ENCODE data around the gene CABLES2.
A peak's percentile ranks its signal among the peaks of the same experiment; 100 is the strongest.

CABLES2 gene

DNA sequence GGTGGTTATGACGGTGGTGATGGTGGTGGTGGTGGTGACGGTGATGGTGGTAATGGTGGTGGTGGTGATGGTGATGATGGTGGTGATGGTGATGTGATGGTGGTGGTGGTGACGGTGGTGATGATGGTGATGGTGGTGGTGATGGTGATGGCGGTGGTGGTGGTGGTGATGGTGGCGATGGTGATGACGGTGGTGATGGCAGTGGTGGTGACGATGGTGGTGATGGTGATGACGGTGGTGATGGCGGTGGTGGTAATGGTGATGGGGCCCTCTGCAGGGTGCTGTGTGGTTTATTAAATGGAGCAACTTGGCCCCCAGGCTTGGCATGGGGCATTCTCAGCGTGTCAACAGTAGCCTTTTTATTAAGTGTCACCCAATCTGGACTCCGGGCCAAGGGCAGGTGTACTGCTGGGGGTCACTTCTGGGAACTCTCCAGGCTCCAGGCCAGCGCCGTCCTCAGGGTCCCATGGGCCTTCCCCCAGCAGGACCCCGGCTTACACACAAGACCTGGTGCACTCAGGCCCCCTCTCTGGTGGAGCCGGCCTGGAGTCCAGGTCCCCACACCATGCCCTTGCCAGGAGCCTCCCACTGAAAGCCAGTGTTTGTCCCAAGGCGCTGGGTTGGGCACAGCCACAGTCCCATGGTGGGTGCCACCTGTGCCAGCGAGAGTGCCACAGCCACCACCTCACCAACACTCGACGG is 8.8 kb downstream of the CABLES2 start:
- H2AFZ ChIP-seq (ENCODE audit: low read length): no peak overlapping the region
- no peak overlapping the region for H3K9ac ChIP-seq (ENCODE audit: low read length)
- no peak overlapping the region for H3K4me3 ChIP-seq (ENCODE audit: low read depth, low read length, poor library complexity, severe bottlenecking)
- no peak overlapping the region for H3K4me2 ChIP-seq (ENCODE audit: low read length)
- no peaks in the 10 kb centered on the region for H4K20me1 ChIP-seq (ENCODE audit: insufficient read depth, low read length)
- H3K9me2 ChIP-seq (ENCODE audit: low read depth, low read length): no peaks in the 10 kb centered on the region
- H3K27ac ChIP-seq (ENCODE audit: low read depth, low read length, poor library complexity, severe bottlenecking): no peak overlapping the region
- TF ChIP-seq, protein P1, sequence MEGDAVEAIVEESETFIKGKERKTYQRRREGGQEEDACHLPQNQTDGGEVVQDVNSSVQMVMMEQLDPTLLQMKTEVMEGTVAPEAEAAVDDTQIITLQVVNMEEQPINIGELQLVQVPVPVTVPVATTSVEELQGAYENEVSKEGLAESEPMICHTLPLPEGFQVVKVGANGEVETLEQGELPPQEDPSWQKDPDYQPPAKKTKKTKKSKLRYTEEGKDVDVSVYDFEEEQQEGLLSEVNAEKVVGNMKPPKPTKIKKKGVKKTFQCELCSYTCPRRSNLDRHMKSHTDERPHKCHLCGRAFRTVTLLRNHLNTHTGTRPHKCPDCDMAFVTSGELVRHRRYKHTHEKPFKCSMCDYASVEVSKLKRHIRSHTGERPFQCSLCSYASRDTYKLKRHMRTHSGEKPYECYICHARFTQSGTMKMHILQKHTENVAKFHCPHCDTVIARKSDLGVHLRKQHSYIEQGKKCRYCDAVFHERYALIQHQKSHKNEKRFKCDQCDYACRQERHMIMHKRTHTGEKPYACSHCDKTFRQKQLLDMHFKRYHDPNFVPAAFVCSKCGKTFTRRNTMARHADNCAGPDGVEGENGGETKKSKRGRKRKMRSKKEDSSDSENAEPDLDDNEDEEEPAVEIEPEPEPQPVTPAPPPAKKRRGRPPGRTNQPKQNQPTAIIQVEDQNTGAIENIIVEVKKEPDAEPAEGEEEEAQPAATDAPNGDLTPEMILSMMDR (IDR thresholded peaks at IDR 0.05; ENCODE audit: low read length): no peak
- TF ChIP-seq EZH2 (IDR thresholded peaks at IDR 0.05; ENCODE audit: borderline replicate concordance, low read length): no peak
- no peaks in the 10 kb centered on the region; the same call in 1 of the 2 replicates for H3F3A ChIP-seq (ENCODE audit: insufficient read depth, low read length)
- H3K36me3 ChIP-seq (ENCODE audit: insufficient read depth, low read length): peaks cover 30% of the 10 kb centered on the region; the same call in 1 of the 2 replicates
- H3K4me1 ChIP-seq (ENCODE audit: insufficient read depth, low read length, severe bottlenecking): peaks cover 21% of the 10 kb centered on the region
- no peaks in the 10 kb centered on the region for H3K27me3 ChIP-seq (ENCODE audit: insufficient read depth, low read length)
- no peaks in the 10 kb centered on the region for H3K79me2 ChIP-seq (ENCODE audit: insufficient read depth, low read length)
- no peaks in the 10 kb centered on the region for H3K9me3 ChIP-seq (ENCODE audit: low read length)

DNA sequence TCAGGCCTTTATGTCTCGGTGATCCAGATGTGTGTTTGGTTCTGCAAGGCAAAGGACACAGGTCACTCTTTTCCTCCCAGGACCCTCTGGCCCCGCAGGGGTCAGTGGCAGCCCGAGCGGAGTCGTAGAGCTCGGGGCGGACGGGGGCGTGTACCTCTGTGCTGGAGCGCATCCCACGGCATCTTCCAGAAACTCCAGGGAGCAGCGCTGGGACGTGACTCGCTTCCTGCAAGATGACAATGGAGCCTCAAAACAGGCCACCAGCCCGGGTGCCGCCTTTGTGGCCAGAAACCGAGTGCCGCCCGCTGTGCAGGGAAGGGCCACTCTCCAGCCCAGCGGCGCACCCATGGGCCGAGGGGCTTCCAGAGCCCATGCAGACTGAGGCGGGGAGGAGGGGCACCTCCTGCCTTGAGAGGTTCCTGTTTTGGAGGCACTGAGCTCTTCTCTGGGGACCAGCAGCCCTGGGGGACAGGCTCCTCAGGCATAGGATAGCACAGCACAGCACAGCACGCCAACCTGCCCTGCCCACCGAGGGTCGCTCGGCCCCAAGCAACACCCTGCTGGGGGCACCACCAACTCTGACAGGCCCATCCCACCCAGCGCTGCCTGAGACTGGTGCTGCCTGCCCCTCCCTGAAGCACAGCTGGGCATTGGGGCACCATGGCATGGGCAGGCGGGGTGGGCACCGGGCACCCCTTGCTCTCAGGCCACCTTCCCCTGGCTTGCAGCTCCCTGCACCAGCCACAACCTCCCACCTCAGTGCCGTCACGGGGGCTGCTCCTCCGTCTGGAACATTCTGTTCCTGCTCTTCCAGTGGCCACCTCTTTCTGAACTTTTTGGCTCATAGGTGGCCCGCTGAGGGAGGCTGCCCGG is 10.5 kb downstream of the CABLES2 start:
- Histone ChIP-seq H3K27me3 (ENCODE audit: insufficient read depth, low read length) (no peaks in the 10 kb centered on the region), H4K20me1 (ENCODE audit: insufficient read depth, low read length) (no peaks in the 10 kb centered on the region), H3K27ac (ENCODE audit: low read depth, low read length, poor library complexity, severe bottlenecking) (no peak overlapping the region), H2AFZ (ENCODE audit: low read length) (no peak overlapping the region), H3K9me2 (ENCODE audit: low read depth, low read length) (no peaks in the 10 kb centered on the region), H3K4me3 (ENCODE audit: low read depth, low read length, poor library complexity, severe bottlenecking) (no peak overlapping the region), H3K79me2 (ENCODE audit: insufficient read depth, low read length) (no peaks in the 10 kb centered on the region), H3K4me1 (ENCODE audit: insufficient read depth, low read length, severe bottlenecking) (peaks cover 11% of the 10 kb centered on the region), H3K36me3 (ENCODE audit: insufficient read depth, low read length) (peaks cover 31% of the 10 kb centered on the region; the same call in 1 of the 2 replicates), H3K9ac (ENCODE audit: low read length) (no peak overlapping the region), H3F3A (ENCODE audit: insufficient read depth, low read length) (no peaks in the 10 kb centered on the region; the same call in 1 of the 2 replicates), H3K4me2 (ENCODE audit: low read length) (no peak overlapping the region), H3K9me3 (ENCODE audit: low read length) (no peaks in the 10 kb centered on the region)
- TF ChIP-seq EZH2 (IDR thresholded peaks at IDR 0.05; ENCODE audit: borderline replicate concordance, low read length): no peak
- TF ChIP-seq, protein P1 (IDR thresholded peaks at IDR 0.05; ENCODE audit: low read length): no peak

DNA sequence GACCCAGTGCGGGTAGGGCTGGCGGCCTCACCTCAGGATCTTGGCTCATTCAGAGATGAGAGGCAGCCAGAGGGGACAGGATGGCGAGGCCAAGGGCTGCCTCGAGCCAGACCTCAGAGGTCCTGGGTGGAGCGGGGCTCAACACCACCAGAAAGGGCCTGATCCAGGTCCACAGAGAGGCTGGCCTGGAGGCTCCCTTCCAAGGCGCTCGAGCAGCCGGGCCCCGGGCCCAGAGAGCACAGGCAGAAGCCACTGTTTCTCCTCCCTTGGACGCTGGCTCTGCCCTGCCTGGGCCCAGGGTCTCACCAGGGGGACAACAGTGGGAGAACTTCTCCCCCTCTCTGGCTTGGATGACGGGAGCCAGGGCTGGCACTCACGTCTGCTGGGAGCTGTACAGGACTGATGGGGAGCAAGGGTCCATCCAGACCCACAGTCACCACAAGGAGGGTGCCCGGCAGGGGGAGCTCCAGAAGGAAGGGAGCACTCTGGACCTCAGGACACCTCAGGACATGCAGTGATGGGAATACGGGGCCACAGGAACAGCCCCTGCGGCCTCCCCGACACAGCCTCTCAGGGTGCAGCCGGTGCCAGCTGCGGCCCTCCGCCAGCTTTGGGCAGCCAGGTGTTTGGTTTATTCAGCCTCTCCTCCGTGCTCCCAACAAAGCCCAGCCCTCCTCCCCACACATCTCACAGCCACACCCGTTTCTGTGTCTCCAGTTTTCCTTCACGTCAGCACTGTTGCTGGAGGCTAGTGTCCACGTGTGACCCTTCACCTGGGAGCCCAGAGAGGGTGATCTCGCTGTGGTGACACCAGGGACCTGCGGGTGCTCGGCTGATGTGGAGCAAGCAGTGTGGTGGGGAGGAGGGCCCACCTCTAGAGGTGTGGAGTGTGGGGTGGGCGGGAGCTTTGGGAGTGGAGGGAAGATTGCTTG is 11.5 kb downstream of the CABLES2 start:
- H2AFZ ChIP-seq (ENCODE audit: low read length): no peak overlapping the region
- H3K27ac ChIP-seq (ENCODE audit: low read depth, low read length, poor library complexity, severe bottlenecking): no peak overlapping the region
- no peak overlapping the region for H3K4me3 ChIP-seq (ENCODE audit: low read depth, low read length, poor library complexity, severe bottlenecking)
- no peaks in the 10 kb centered on the region for H3K79me2 ChIP-seq (ENCODE audit: insufficient read depth, low read length)
- H3F3A ChIP-seq (ENCODE audit: insufficient read depth, low read length): no peaks in the 10 kb centered on the region; the same call in 1 of the 2 replicates
- H4K20me1 ChIP-seq (ENCODE audit: insufficient read depth, low read length): no peaks in the 10 kb centered on the region
- peaks cover 41% of the 10 kb centered on the region; the same call in 1 of the 2 replicates for H3K36me3 ChIP-seq (ENCODE audit: insufficient read depth, low read length)
- TF ChIP-seq, protein P1 (IDR thresholded peaks at IDR 0.05; ENCODE audit: low read length): peak; percentile 33; the same call in 1 of the 2 replicates
- no peak for TF ChIP-seq EZH2 (IDR thresholded peaks at IDR 0.05; ENCODE audit: borderline replicate concordance, low read length)
- H3K9me3 ChIP-seq (ENCODE audit: low read length): no peaks in the 10 kb centered on the region
- no peak overlapping the region for H3K9ac ChIP-seq (ENCODE audit: low read length)
- no peak overlapping the region for H3K4me2 ChIP-seq (ENCODE audit: low read length)
- peaks cover under 1% of the 10 kb centered on the region for H3K4me1 ChIP-seq (ENCODE audit: insufficient read depth, low read length, severe bottlenecking)
- no peaks in the 10 kb centered on the region for H3K27me3 ChIP-seq (ENCODE audit: insufficient read depth, low read length)
- no peaks in the 10 kb centered on the region for H3K9me2 ChIP-seq (ENCODE audit: low read depth, low read length)

Data from OCI-LY1 (cell line).